Stromal cell of bone marrow (primary cell): ENCODE measurements around the gene VAT1L.

Source experiments
- DNase-seq: peaks from one replicate; pipeline ENCODE4 v3.0.0-alpha.2; 2012; ENCODE audit warnings: low read depth

Gene VAT1L

DNA sequence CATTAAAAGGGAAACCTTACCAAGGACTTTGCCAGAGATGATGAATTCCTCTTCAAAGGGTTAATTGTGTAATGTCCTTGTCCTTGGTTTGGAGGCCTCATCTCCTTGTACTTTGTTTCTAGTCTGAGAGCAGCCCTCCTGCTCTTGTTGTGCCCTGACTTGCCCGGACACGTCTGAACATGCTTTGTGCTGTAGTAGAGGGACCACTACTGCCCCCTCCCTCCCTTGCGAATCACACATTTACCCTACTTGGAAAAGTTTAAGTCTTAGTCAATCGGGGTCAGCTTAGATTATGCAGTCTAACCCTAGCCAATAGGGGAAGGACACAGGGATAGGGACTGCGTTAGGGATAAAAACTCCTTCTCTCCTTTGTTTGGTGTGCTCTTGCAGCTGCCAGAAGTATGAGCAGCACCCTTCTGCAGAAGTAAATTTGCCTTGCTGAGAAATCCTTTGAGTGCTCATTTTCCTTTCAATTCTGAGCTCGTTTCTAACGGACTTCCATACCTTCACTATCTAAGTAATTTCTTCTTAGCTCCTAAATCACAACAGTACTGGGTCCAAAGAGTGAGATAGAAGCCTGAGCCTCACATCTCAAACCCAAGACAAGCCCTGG, 207.6 kb downstream of the VAT1L start:
- no peak for DNase-seq

- no peak for DNase-seq
Observed at GRCh38 chr16:77998350-77999023, 210.1 kb downstream of the VAT1L start.

DNA sequence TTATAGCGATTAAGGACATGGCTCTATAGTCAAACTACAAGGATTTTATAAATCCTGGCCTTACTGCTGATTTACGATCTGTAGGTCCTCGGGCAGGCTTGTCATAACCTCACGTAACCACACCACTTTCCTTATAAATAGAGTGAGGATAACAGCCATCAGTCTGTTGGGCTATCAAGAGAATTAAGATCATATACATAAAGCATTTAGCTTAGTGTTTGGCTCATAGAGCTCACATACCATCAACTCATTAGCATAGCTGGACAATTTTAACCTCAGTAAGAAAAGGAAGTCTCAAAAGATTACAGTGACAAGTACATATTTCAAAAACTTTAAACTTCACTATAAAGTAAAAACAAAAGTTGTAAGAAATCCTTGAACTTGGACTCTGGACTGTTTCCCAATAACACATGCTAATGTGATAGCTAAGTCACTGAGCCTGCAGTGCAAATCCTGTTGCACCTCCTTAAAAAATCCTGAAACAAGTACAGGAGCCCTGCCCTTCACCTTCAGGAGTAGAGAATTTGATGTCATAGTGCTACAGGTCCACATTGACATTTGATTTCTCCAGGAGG, 213.2 kb downstream of the VAT1L start:
- DNase-seq, result no peak

GRCh38 chr16:78002915-78003538, 214.7 kb downstream of the VAT1L start:
- DNase-seq, result peak; percentile 43

- DNase-seq, result no peak
Observed at GRCh38 chr16:78004517-78004916, 216.2 kb downstream of the VAT1L start.

DNA sequence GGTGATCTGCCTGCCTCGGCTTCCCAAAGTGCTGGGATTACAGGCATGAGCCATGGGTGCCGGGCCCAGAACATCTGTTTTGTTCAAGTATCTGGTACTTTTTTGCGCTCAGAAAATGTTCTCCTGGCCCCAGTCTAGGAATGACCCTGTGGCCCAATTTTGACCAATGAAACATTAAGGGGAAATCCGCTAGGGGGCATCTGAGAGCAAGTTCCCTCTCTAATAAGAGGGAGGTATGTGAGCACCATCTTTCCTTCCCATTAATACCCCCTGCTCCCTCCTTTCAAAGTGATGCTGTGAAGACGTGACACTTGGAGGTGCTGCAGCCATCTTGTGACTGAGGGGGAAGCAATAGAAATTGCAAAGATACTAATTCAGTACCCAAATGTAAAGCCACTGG, 217.5 kb downstream of the VAT1L start:
- no peak for DNase-seq

GRCh38 chr16:78007121-78007520, 218.8 kb downstream of the VAT1L start:
- no peak for DNase-seq

DNA sequence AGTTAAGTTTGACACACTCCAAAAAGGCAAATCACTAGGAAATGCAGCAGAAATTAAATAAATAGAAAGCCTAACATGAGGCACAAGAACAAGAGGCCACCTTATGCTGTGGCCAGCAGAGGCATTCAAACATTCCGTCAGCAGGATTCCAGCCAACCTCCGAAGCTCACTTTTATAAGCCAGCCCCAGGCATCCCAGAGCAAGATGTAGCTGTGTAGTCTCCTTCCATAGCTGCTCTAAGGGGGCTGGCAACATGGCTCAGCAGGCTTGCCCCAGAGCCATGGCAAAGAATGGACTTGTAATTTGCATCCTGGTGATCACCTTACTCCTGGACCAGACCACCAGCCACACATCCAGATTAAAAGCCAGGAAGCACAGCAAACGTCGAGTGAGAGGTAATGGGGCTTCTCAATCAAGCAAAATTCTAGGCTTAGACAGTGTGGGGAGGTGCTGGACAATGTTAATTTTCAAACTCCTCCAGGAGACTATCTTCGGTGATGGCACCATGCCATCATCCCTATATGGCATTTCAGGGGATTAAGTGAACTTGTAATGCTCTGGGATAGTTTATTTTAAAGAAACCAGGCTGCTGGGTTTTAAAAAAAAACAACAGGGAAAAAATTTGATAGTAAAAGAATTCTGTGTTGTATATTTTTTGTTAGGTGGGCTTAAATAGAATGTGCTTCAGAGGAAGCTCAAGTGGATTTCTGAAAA, 234.1 kb downstream of the VAT1L start, which contains the start of gene CLEC3A:
CLEC3A (plus strand) TSS at position 202 of the 714 bp plus-strand sequence; CDS start at position 281, 79 bp downstream.
- DNase-seq, result no peak

- no peak for DNase-seq
Observed at GRCh38 chr16:78024159-78024558, 235.8 kb downstream of the VAT1L start.

DNA sequence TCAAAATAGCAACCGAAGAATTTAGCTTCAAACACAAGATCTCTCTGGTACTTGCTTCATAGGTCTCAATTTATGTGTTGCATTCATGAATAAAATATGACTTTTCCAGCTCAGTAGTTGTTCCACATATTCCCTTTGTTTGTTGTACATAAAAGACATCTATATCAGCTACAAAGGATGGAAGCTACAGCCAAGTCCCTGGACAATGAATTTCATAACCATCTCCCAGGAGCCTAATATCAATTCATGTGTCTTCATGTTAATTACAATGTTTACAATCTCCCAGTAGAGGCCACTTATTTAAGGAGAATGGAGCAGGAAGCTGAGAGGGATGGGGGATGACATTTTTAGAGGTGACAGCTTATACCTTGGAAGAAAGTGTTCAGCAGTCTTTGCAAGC, 237.3 kb downstream of the VAT1L start:
- DNase-seq, result no peak

DNA sequence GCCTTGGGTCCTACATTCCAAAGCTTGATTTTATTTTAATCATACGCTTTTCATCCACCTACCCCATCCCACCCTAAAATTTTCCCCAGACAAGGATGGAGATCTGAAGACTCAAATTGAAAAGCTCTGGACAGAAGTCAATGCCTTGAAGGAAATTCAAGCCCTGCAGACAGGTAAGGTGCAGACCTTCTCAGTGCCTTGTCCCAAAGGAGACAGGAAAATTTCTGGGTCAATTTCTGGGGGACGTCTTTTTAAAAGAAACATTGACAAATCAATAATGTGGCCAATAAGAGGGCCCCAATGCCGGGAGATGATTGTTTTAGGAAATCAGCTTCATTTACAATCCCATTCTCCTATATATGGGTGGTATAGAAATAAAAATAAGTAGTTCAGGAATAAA, 239.7 kb downstream of the VAT1L start:
- DNase-seq, result no peak
